Astrocyte (in vitro differentiated cells and primary cell): ENCODE results near the gene CERS6.

Source experiments
- CTCF ChIP-seq: IDR thresholded peaks from 2 replicates; pipeline ENCODE4 v1.5.1; 2011; ENCODE audit warnings: low read depth, mild to moderate bottlenecking, inconsistent platforms, low read length, moderate library complexity; ENCODE audit not compliant: insufficient read depth
- EZH2 ChIP-seq: IDR thresholded peaks from 2 replicates; pipeline ENCODE4 v1.6.1; 2012; ENCODE audit warnings: mild to moderate bottlenecking, low read length, inconsistent platforms; ENCODE audit not compliant: insufficient read depth

GRCh38 chr2:168559187-168559586, 103.1 kb downstream of the CERS6 start:
- TF ChIP-seq CTCF (no peak), EZH2 (no peak)
